GM20431 (cell line): ENCODE data around the gene SYNJ2.
"Not testable (repeated sequence)": the region's sequence is repeated elsewhere in the genome, so short reads cannot be mapped to it uniquely, and the experiment has no call there.

Source experiments
- in situ Hi-C: fragments of 300-500 bp; cut with MseI, MboI; formaldehyde crosslinking; loops from one replicate; pipeline ENCODE4 v1.15.0; 2020; ENCODE audit warnings: low sequenced_read_pairs; ENCODE audit not compliant: unreplicated experiment

Gene SYNJ2, protein sequence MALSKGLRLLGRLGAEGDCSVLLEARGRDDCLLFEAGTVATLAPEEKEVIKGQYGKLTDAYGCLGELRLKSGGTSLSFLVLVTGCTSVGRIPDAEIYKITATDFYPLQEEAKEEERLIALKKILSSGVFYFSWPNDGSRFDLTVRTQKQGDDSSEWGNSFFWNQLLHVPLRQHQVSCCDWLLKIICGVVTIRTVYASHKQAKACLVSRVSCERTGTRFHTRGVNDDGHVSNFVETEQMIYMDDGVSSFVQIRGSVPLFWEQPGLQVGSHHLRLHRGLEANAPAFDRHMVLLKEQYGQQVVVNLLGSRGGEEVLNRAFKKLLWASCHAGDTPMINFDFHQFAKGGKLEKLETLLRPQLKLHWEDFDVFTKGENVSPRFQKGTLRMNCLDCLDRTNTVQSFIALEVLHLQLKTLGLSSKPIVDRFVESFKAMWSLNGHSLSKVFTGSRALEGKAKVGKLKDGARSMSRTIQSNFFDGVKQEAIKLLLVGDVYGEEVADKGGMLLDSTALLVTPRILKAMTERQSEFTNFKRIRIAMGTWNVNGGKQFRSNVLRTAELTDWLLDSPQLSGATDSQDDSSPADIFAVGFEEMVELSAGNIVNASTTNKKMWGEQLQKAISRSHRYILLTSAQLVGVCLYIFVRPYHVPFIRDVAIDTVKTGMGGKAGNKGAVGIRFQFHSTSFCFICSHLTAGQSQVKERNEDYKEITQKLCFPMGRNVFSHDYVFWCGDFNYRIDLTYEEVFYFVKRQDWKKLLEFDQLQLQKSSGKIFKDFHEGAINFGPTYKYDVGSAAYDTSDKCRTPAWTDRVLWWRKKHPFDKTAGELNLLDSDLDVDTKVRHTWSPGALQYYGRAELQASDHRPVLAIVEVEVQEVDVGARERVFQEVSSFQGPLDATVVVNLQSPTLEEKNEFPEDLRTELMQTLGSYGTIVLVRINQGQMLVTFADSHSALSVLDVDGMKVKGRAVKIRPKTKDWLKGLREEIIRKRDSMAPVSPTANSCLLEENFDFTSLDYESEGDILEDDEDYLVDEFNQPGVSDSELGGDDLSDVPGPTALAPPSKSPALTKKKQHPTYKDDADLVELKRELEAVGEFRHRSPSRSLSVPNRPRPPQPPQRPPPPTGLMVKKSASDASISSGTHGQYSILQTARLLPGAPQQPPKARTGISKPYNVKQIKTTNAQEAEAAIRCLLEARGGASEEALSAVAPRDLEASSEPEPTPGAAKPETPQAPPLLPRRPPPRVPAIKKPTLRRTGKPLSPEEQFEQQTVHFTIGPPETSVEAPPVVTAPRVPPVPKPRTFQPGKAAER (N-terminal part only)

GRCh38 chr6:157981395-157982101, at the start of gene SYNJ2:
Gene SYNJ2, plus strand, starts transcription at chr6:157981863. Its CDS starts 99 bp downstream, at chr6:157981962.
- in situ Hi-C loops: no loop called here

GRCh38 chr6:157935786-157936185, 45.9 kb upstream of the SYNJ2 start:
- in situ Hi-C loops: no loop called here

DNA sequence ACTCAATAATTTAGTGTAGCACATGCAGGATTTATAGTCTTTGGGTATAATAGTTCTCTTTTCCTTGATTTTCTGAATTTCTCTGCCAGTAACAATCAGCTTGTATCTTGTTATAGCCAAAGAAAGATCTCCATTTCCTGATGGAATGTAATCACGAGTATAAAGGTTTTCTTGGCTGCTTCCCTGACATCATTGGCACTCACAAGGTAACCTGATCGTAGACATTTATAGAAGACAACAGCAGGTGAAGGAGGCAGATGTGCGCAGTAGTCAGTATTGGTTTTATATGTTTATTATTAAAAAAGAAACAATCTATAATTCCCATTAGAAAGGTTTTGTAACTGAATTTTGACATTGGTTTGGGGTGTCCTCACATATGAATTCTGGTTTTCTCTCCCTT, 44.3 kb upstream of the SYNJ2 start:
- in situ Hi-C loops: no loop called here

DNA sequence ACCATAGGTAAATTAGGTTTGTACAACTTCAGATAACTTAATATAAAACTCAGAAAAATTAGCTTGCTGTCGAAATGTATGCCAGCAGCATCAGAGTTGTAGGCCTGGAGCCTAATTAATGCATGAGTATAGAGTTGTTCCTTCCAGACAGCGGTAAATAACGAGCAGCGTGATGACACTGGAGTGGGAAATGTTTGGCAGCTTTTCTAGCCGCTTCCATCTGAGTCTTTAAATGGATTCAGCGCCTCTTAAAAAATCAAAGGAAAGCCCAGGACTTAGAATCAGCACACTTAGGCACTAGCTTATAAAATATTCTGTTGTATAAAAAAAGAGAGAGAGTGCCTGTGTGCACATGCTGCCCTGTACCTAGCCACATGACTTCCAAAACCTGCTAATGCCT, 43.7 kb upstream of the SYNJ2 start:
- in situ Hi-C loops: no loop called here

- in situ Hi-C loops: not testable (repeated sequence)
These were observed 41.2 kb upstream of the SYNJ2 start for GRCh38 chr6:157940375-157941036.

- in situ Hi-C loops: no loop called here
These were observed 40.4 kb upstream of the SYNJ2 start for GRCh38 chr6:157941101-157941863.

GRCh38 chr6:157942351-157942750, 39.3 kb upstream of the SYNJ2 start:
- in situ Hi-C loops: no loop called here

DNA sequence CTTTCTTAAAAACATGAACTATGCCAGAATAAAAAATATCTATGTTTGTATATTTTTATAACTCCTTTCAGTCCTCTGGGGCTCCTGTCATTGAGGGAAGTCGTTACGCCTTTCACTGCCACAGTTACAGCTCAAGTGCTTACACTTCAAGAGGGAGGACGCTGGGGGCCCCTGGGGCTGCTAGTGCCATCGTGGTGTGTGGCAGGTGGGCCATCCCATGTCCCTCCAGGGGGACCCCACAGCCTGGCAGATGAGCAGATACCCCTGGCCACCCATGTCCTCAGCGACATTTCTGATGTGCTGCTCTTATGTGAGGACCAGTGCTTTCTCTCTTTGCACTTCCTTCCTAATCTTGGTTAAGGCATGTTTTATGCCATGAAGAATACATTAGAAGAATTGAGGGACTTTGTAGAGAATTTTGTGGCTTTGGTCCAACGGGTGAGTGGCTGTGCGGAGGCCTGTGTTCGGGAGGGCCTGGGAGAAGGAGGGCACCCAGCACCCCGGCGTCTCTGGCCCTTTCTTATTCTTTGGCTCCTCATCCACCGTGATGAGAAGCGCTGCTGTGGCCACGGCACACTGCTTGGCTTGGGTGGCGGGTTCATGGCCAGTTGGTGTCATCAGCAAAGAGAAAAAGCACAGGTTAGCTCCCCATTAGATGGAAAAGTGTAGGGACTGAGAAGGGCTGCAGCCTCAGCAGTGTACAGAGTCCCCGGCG, 38.3 kb upstream of the SYNJ2 start:
- in situ Hi-C loops: no loop called here

- in situ Hi-C loops: no loop called here
These were observed 37.7 kb upstream of the SYNJ2 start for GRCh38 chr6:157943964-157944283.

GRCh38 chr6:157944983-157945931, 36.4 kb upstream of the SYNJ2 start:
- in situ Hi-C loops: no loop called here

DNA sequence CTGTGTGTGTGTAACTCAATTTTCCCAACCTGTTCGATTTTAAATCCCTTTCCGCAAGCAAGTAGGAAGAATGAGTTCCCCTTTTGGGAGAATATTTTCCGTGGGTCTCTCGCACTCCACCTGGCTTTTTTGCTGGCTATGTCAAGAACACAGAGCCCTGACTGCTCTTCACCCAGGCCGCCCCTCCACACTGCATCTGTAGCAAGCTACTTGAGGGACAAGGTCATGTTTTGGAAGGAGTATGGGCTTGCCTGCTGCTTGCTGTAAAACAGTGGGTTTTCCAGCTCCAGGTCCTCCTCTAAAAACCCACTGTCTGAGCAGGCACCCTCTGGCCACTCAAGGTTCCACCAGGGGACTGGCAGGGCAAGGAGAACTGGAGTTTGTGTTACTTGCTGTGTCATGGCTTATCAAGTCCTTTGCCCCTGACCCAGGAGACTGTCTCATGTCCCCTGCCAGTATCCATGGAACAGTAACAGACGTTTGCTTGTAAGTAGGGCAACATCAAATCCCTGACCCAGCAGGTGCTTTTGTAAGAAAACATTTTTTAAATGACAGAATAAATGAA, 35.5 kb upstream of the SYNJ2 start:
- in situ Hi-C loops: no loop called here

GRCh38 chr6:157946865-157947532, 34.7 kb upstream of the SYNJ2 start:
- in situ Hi-C loops: no loop called here

DNA sequence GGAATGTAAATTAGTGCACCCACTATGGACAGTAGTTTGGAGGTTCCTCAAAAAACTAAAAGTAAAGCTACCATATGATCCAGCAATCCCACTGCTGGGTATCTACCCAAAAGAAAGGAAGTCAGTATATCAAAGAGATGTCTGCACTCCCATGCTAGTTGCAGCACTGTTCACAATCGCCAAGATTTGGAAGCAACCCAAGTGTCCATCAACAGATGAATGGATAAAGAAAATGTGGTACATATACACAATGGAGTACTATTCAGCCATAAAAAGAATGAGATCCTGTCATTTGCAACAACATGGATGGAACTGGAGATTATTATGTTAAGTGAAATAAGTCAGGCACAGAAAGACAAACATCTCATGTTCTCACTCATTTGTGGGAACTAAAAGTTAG, 30.8 kb upstream of the SYNJ2 start:
- in situ Hi-C loops: not testable (repeated sequence)

GRCh38 chr6:157951828-157952227, 29.8 kb upstream of the SYNJ2 start:
- in situ Hi-C loops: no loop called here

- in situ Hi-C loops: no loop called here
These were observed 28.8 kb upstream of the SYNJ2 start for GRCh38 chr6:157952861-157953351.

DNA sequence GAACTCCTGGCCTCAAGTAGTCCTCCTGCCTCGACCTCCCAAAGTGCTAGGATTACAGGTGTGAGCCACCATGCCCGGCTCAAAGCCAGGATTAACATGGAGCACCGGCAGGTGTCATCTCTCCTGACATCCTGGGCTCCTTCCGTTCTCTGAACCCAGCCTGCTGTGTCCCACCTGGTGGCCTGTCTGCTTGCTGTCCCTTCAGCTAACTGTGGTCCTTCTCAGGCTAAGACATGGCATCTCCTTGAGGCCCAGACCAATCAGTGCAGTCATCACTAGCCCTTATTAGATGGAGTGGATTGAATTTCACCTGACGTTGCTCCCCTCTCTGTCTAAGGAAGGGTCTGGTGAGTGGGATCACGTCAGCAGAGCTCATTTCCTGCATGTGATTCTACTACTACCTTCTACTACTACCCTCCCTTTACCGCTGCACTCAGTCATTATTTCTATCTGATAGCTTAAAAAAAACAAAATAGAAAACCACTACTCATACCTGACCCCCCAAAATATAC, 28.0 kb upstream of the SYNJ2 start:
- in situ Hi-C loops: no loop called here
